GM12892 (cell line): ENCODE data around the gene PAMR1.
A peak's percentile ranks its signal among the peaks of the same experiment; 100 is the strongest.

ENCODE experiments used
- DNase-seq: peaks from one replicate; pipeline ENCODE4 v3.0.0; 2011; ENCODE audit not compliant: insufficient read length
- FAIRE-seq: peaks from 2 replicates; lab custom pipeline; 2011; peaks lifted over from hg19 to GRCh38; lab: Jason Lieb, UNC
- POLR2A ChIP-seq: IDR thresholded peaks from 2 replicates; pipeline ENCODE4 v1.6.1; 2011; ENCODE audit warnings: low read depth, low read length, control low read depth
- POLR2AphosphoS5 ChIP-seq: IDR thresholded peaks from 2 replicates; pipeline ENCODE4 v1.6.1; 2011; ENCODE audit warnings: low read depth, low read length, control low read depth
- TAF1 ChIP-seq: IDR thresholded peaks from 2 replicates; pipeline ENCODE4 v1.6.1; 2011; ENCODE audit warnings: low read depth, mild to moderate bottlenecking, control low read depth, low read length, borderline replicate concordance

The PAMR1 gene

DNA sequence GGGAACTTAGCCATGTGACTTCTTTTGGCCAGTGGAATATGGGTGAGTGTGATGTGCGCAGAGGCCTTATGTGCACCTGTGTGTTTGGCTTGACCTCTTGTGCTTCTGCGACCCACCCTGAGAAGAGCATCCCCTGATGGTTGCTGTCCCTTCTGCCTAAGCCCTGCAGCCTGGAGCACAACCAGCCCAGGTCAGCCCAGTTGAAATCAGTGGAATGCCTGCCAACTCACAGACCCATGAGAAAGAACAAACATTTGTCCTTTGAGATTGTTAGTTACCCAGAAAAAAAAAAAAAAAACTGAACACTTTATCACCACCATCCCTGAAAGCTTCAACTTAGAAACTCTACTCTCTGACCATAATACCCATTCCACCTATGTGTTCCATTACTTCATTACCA is 38.5 kb downstream of the PAMR1 start:
- FAIRE-seq (no peak), DNase-seq (no peak)
- TF ChIP-seq POLR2A (no peak), POLR2AphosphoS5 (no peak), TAF1 (no peak)

- DNase-seq (no peak), FAIRE-seq (no peak)
- no peak for TF ChIP-seq TAF1
- TF ChIP-seq POLR2A: no peak
- no peak for TF ChIP-seq POLR2AphosphoS5
Observed at GRCh38 chr11:35486446-35486845, 39.0 kb downstream of the PAMR1 start.

- FAIRE-seq (peak; percentile 96), DNase-seq (peak; percentile 23)
- TF ChIP-seq POLR2A (no peak), TAF1 (no peak), POLR2AphosphoS5 (no peak)
Observed at GRCh38 chr11:35485656-35486322, 39.6 kb downstream of the PAMR1 start.

DNA sequence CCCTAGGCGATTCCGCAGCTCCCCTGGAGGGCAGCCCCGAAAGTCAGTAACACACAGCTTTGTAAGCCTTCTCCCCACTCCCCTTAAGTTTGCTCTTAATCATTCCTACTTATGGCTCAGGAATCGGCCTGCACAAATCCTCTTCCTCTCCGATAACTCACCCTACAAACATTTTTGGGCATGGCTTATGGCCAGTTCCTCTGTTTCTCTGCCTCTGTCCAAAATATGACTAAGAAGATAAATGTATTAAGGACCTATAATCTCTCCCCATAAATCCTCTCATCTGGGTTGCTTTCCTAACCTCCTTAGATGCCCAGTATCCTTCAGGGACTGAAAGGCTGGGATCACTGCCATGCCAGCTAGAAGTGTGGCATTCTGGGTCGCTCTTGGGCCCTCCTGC is 41.0 kb downstream of the PAMR1 start:
- DNase-seq: no peak
- no peak for FAIRE-seq
- TF ChIP-seq TAF1 (no peak), POLR2AphosphoS5 (no peak), POLR2A (no peak)

DNA sequence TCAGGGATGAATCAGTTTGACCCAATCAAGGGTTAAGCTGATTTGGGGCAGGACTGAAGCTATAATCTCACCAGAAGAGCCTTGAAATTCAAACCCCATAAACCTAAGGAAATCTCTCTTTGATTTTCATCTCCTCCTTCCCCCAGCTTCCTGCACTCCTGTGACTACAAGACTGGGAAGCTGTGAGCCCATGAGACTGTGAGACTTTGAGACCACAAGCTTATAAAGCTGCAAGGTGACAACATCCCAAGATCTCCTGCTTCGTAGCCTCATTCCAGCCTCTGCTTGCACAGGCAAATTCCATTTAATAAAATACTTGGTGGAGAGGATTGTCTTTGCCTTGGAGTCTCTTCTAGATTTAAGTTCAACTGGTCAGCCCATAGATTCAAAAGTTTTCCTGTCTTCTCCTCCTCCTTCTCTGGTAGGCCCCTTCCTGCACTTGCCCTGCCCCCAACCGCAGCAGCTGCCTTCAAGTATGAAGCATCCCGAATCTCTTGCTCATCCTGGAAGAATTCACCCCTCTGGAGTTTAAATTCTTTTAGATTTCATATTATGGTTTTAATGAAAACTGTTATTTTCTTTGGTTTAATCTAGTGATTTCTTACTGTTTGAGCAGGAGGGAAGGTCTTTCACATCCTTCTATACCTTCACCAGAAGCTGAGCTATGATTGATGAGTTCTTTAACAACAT is 42.1 kb downstream of the PAMR1 start:
- TF ChIP-seq POLR2AphosphoS5: no peak
- TF ChIP-seq TAF1: no peak
- TF ChIP-seq POLR2A: no peak
- no peak for FAIRE-seq
- DNase-seq: no peak

DNA sequence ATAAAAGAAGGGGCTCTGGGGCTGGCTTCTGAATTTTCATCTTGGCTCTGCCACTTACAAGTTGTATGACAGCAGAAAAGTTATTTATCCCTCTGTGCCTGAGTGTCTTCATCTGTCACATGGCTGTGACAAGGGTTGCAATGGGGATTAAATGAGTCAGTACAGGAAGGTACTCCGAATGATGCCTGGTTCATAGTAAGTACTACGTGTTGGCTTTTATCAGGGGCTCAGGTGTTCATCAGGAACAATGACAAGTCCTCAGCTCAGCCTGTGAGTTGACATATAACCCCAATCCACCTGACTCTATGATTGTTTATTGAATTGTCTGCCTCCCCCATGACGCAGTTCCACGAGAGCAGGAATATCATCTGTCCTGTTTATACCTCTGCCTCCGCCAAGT is 45.7 kb downstream of the PAMR1 start:
- no peak for DNase-seq

DNA sequence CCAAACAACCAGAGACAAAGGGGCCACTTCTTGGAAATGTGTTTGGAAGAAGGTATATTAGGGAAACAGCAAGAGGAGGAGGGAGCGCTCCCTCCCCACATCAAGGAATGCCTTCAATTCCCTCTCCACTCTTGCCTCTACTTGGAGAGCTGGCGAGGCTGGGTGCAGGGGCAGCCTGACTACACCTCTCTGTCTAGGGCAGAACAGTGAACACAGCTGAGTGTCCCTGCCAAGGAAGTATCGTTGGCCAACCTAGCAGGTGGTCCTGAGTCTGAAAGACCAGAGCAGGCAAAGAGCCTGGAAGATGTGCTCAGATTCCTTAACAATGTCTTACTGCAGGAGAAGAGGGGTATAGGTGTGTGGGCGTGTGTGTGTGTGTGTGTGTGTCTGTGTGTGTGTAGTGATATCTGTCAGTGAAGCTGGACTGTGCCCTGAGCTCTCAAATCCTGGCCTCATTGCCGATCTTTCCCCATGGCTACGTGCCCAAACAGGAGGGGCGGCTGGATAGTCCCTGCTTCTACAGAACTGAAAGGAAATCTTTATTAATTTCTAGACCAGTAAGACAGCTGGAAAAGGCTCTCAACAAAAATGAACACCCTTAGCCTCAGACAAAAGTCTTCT is 46.8 kb downstream of the PAMR1 start:
- DNase-seq (no peak), FAIRE-seq (no peak)
- TF ChIP-seq TAF1: no peak
- TF ChIP-seq POLR2A: no peak
- no peak for TF ChIP-seq POLR2AphosphoS5

More for the DNA sequence above, 45.7 kb downstream of the PAMR1 start:
- FAIRE-seq: no peak
- TF ChIP-seq POLR2A: no peak
- TF ChIP-seq TAF1: no peak
- no peak for TF ChIP-seq POLR2AphosphoS5

DNA sequence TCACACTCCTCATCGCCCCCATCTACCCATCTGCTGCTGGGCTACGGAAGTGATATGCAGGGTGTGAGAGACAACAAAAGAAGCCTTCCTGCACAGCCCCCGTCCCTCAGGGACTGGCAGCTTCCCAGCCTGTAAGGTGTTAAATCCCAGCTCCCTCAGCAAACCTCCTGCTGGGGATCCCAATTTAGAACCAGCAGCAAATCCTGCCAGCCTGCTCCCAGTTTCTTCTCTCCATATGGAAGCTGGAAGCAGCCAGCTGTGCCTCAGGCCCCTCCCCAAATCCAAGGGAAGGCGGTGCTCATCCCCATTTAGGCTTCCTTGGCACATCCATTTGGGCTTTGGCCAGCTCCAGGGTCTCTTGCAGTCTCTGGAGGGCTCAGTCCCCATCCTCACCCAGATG is 47.5 kb downstream of the PAMR1 start:
- DNase-seq (no peak), FAIRE-seq (no peak)
- TF ChIP-seq POLR2AphosphoS5 (no peak), TAF1 (no peak), POLR2A (no peak)

DNA sequence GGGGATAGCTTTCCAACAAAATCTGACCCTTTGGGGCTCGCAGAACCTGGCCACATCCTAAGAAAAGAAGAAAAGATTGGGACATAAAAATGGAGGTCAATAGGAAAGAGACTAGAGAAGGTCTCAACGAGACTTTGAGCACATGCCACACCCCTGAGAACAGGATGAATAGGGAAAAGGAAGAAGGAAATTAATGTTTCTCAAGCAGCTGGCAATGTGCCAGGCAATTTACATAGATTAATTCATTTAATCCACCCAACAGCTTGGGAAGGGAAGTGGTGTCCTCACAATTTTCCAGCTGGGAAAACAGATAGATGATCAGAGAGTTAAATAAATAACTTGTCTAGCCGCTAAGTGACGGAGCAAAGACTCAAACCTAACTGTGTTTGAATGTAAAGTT is 50.7 kb downstream of the PAMR1 start:
- TF ChIP-seq TAF1 (no peak), POLR2AphosphoS5 (no peak), POLR2A (no peak)
- DNase-seq: no peak
- FAIRE-seq: no peak

DNA sequence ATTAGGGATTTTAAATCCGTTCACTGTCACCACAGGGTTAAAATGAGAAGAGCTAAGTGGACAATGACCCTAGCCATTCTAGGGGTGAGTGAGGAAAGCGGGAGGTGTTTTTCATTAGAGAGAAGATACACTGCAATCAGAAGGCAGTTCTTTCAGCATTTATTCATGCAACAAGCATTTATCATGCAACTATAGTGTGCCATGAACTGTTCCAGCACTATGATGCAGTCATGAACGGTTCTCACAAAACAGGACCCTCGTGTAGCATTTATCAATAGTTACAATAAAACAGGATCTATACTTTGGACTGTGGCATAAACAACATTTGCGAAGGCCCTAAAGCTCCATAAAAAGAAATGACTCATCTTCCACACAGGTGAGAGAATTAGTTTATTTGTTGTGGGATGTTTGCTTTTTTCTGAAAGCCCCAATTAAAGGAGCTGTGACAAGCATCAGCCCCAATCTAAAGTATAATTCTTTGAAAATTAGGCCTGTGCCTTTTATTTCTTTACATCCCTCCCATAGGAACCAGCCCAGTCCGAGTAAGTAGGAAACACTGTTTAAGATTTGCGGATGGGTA is 51.5 kb downstream of the PAMR1 start:
- TF ChIP-seq TAF1 (no peak), POLR2AphosphoS5 (no peak), POLR2A (no peak)
- no peak for FAIRE-seq
- DNase-seq: no peak

DNA sequence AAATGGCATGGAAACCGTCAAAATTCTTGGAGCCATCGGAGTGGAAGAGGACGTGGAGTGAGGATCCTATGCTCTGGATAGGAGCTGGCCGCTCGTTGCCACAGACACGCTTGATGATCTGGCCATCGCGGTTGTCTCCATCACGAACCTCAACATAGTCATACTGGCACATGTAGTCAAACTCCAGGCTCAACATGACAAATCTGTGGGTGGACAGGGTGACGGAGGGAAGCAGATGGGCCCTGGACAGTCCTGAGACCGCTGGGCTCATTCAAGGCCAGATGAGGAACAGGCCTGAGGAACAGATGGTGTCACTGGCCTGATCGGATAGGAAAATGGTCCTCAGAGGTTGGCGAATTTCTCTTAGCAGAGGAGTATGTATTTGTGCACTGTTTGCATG is 54.8 kb downstream of the PAMR1 start:
- no peak for FAIRE-seq

GRCh38 chr11:35466058-35466457 is 59.4 kb downstream of the PAMR1 start:
- TF ChIP-seq POLR2A: no peak
- no peak for TF ChIP-seq TAF1
- no peak for TF ChIP-seq POLR2AphosphoS5
- DNase-seq: no peak
- FAIRE-seq: no peak

More for the DNA sequence above, 54.8 kb downstream of the PAMR1 start:
- no peak for TF ChIP-seq POLR2A
- DNase-seq: no peak
